ENCODE results near the gene SURF6. TPM values are rescaled to one million over a fixed set of nuclear protein-coding genes. Genes with fewer than 3 reads are reported as not detected.

Gene SURF6
- total RNA-seq, 1 experiment from 2014 or later: 16.1 TPM

DNA sequence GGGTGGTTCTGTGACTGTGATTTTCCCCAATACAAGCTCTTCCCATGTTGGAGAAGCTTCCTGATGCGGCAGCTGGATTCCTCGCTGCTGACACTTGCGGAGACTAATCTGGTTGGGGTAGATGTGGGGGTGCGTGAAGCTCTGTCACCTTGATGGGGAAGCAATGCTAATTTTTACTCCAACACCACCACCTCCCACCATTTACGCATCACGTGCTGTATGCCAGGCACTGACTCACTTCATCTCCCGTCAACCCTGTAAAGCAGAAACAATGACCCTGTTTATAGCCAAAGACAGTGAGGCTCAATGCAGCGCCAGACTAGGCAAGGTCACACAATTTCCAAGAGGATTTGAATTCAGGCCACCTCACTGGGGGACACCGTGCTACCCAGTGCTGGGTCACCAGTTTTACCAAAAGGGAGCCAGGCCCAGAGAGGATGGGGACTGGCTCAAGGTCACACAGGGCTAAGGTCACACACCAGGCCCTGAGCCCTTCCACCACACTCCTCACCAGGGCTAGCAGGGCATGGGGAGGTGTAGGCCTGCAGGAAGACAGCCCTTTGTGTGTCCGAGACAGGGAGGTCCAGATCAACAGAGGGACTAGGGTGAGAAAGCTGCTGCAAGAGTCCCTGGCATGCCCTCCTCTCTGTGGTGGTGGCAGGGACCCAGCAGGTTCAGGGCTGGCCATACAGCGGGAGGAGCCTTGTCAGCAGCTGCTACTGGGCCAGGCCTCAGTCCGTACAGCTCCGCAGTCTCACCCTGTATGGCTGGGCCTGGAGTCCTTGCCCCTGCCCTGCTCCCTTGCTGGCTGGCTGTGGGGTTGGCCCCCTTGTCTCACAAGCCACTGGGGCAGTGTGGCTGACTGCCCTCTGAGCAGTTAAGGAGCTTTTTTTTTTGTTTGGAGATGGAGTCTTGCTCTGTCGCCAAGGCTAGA is 43.4 kb upstream of the SURF6 start:
- no peaks in the 10 kb centered on the region for H3K27me3 ChIP-seq (ENCODE audit: control insufficient read depth, insufficient read depth, low read length)
- H3K9me3 ChIP-seq (ENCODE audit: control insufficient read depth, insufficient read depth, low read depth, low read length): no peaks in the 10 kb centered on the region
- intact Hi-C loops (cut with micrococcal nuclease; ENCODE audit: unreplicated experiment) (no loop called here), in situ Hi-C loops (cut with HindIII; ENCODE audit: low pct_unique_long_range_greater_than_20kb, low sequenced_read_pairs) (no loop called here)
- BruUV-seq (replicated peaks): no TSS peak
- H3K4me3 ChIP-seq (ENCODE audit: low read depth in 2 of 2, low read length in 2 of 2): no peak overlapping the region
- CTCF ChIA-PET: interaction anchor here (0.6 kb wide), 1 partner anchor 67 kb away, joined by 3 read pairs; no protein-coding TSS in a partner anchor
- TF ChIP-seq REST (IDR thresholded peaks at IDR 0.05; ENCODE audit: insufficient read depth in 1 of 2, low read depth in 2 of 2, low read length in 1 of 2): no peak
- no peak for TF ChIP-seq TCF7L2 (IDR thresholded peaks at IDR 0.05; ENCODE audit: low read depth, low read length)
- no peak for TF ChIP-seq SIN3A (IDR thresholded peaks at IDR 0.05; ENCODE audit: borderline replicate concordance, insufficient read depth, low read depth, low read length)
- no peak for TF ChIP-seq POLR2AphosphoS5 (IDR thresholded peaks at IDR 0.05; ENCODE audit: low read depth, low read length)
- TF ChIP-seq CTCF (IDR thresholded peaks at IDR 0.05): no peak
- H3K4me1 ChIP-seq (ENCODE audit: control insufficient read depth, insufficient read depth, low read length): peaks cover 9% of the 10 kb centered on the region
- POLR2A ChIA-PET: interaction anchor here (0.6 kb wide), 1 partner anchor 24 kb away, joined by 3 read pairs; no protein-coding TSS in a partner anchor
- H3K27ac ChIP-seq (ENCODE audit: low read length): no peak overlapping the region
- ATAC-seq (no peak), DNase-seq (ENCODE audit: low read depth, low spot score) (no peak)
- peaks cover 5% of the 10 kb centered on the region; the same call in 1 of the 2 replicates for H3K36me3 ChIP-seq (ENCODE audit: control insufficient read depth, insufficient read depth, low read length)

DNA sequence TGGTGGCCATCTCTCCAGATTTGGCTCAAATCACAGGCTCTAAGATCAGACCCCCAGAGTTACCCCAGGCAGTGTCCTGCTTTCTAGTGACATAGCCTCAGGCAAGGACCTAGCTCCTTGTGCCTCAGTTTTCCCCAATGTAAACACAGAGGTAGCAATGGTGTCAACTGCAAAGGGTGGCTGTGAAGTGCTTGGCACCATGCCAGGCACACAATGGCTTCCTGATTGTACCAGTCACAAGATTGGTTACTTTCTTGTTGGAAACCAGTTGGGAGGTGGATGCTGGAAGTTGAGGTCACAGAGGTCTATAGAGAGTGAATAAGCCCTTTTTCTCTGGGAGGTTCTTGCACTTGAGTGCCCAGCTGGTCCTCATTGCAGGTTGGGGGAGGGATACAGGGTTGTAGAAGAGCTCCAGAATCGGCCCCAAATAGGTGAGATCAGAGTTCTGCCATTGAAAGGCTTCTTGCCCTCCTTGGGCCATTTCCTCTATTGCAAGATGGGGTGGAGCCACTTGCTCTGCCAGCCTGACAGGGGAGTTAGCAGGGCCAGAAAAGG is 42.5 kb upstream of the SURF6 start:
- in situ Hi-C loops (cut with HindIII; ENCODE audit: low pct_unique_long_range_greater_than_20kb, low sequenced_read_pairs): no loop called here
- Histone ChIP-seq H3K36me3 (ENCODE audit: control insufficient read depth, insufficient read depth, low read length) (peaks cover 5% of the 10 kb centered on the region; the same call in 1 of the 2 replicates), H3K4me3 (ENCODE audit: low read depth in 2 of 2, low read length in 2 of 2) (no peak overlapping the region), H3K9me3 (ENCODE audit: control insufficient read depth, insufficient read depth, low read depth, low read length) (no peaks in the 10 kb centered on the region), H3K4me1 (ENCODE audit: control insufficient read depth, insufficient read depth, low read length) (peaks cover 13% of the 10 kb centered on the region), H3K27me3 (ENCODE audit: control insufficient read depth, insufficient read depth, low read length) (no peaks in the 10 kb centered on the region), H3K27ac (ENCODE audit: low read length) (no peak overlapping the region; the same call in 1 of the 2 replicates)
- DNase-seq (ENCODE audit: low read depth, low spot score) (no peak), ATAC-seq (no peak)
- ChIA-PET POLR2A (no interaction called here), CTCF (interaction anchor here (0.9 kb wide), 1 partner anchor 20 kb away, joined by 4 read pairs; no protein-coding TSS in a partner anchor)
- no TSS peak for BruUV-seq (replicated peaks)
- intact Hi-C loops (cut with micrococcal nuclease; ENCODE audit: unreplicated experiment): no loop called here
- TF ChIP-seq POLR2AphosphoS5 (IDR thresholded peaks at IDR 0.05; ENCODE audit: low read depth, low read length): no peak
- TF ChIP-seq CTCF (IDR thresholded peaks at IDR 0.05): no peak
- no peak for TF ChIP-seq TCF7L2 (IDR thresholded peaks at IDR 0.05; ENCODE audit: low read depth, low read length)
- TF ChIP-seq REST (IDR thresholded peaks at IDR 0.05; ENCODE audit: insufficient read depth in 1 of 2, low read depth in 2 of 2, low read length in 1 of 2): no peak
- TF ChIP-seq SIN3A (IDR thresholded peaks at IDR 0.05; ENCODE audit: borderline replicate concordance, insufficient read depth, low read depth, low read length): no peak
